ENCODE results near the gene UCP2.
A peak's percentile ranks its signal among the peaks of the same experiment; 100 is the strongest.
"Not testable (repeated sequence)": the region's sequence is repeated elsewhere in the genome, so short reads cannot be mapped to it uniquely, and the experiment has no call there.

Gene UCP2

GRCh38 chr11:73991471-73992006 lies 8.9 kb upstream of the UCP2 start:
- DNase-seq, result no peak

DNA sequence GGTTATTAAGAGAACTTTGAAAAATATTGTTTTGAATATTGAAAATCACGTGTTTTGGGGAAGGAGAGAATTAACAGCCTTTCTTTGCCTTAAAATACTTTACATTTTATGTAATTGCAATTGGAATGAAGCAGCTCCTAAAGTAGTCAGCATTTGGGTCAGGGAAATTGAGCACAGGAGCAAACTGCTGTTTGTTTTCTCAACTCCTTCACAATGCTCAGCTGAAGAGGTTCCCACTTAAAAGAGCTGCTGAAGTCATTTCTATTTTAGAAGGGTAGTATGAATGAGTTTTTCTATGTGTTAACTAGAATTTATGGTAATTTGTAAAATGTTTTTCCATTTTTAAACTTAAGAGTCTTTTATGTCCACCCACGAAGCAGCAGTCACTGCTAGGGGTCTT lies 8.1 kb upstream of the UCP2 start:
- no peak for DNase-seq

GRCh38 chr11:73989156-73989555 lies 6.5 kb upstream of the UCP2 start:
- no peak for DNase-seq

DNA sequence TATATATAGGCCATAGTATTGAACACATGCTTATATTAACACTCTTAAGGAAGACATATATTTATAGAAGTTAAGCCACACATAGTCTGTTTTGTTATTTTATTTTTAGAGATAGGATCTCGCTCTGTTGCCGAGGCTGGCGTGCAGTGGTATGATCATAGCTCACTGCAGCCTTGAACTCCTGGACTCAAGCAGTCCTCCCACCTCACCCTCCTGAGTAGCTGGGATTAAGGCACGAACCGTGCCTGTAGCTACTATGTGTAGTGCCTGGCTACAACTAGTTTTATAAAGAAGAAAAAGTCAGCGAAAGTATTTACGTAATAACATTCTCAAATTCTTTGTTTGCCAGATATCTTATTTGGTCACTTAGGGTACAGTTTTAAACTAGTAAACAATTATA lies 5.6 kb upstream of the UCP2 start:
- DNase-seq, result no peak

DNA sequence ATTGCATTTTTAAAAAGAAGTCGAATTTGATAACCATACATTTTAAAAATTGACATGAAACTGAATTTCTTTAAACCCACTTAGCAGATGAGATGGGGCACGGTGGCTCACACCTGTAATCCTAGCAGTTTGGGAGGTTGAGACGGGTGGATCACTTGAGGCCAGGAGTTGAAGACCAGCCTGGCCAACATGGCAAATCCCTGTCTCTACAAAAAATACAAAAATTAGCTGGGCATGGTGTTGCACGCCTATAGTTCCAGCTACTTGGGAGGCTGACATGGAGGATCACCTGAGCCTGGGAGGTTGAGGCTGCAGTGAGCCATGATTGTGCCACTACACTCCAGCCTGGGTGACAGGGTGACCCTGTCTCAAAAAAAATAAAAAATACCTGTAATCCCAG lies 3.0 kb upstream of the UCP2 start:
- not testable (repeated sequence) for DNase-seq

DNA sequence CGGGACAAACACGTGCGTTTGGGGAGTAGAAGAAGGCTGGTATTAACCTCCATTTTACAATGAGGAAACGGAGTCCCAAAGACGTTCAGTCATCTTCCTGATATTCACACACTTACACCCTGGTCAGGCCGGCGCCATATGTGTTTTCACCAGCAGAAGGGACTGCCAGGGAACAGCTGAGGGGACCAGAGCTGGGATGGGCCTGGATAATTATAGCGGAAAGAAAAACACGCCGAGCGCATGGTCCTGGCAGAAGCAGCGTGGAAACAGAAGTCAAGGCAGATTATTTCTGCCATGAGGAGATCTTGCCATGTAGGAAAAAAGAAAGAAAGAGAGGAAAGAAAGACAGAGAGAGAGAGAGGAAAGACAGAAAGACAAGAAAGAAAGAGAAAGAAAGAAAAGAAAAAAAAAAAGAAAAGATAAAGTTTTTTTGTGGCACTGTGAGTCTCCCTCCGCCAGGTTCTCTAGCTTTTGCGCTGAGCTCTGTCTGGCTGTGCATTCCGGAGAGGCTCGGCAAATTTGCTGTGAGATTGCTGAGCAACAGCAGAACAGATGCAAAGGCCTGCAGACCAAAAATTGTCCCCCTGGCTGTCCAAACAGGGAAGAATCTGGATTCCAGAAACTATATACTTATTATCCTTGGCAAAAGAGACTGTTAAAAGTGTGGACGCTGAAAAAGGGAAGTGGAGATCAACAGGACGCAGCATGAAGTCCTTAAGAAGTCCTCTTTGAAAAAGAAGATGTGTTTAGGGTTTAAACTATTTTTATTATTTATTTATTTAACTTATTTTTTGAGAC lies 1.3 kb upstream of the UCP2 start:
- no peak for DNase-seq

DNA sequence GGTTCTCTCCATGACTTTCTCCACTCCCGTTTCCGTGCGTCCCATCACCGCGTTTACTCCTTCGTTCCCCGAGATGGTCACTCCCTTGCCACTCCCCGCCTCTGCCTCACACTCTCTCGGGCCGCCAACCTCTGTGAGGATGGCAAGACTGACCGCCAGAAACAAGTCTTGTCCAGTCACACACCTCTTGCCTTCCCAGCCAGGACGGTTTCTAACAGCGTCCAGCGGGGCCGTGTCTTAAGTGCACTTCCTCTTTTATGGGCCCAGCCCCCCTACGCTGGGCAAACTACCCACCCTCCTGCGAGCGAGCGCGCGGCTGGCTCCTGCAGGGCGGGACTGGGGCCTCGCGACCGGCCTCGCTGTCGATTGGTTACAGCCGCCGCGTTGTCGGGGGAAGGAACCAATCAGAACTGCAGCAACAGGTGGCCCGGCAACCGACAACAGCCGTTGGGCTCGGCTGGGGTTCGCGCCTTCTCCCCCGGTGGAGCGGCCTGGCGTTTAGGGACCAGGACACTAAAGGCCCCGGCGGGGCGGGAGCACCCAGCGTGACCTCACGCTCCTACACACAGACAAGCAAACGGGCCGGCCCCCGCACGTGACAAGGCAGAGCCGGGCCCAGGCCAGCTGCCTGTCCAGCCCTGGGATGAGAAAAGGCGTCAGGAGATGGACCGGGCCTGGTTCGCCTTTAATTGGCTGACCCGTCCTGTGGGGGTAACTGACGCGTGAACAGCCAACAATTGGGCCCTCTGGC lies 522 bp upstream of the UCP2 start:
- DNase-seq, result peak; percentile 97

DNA sequence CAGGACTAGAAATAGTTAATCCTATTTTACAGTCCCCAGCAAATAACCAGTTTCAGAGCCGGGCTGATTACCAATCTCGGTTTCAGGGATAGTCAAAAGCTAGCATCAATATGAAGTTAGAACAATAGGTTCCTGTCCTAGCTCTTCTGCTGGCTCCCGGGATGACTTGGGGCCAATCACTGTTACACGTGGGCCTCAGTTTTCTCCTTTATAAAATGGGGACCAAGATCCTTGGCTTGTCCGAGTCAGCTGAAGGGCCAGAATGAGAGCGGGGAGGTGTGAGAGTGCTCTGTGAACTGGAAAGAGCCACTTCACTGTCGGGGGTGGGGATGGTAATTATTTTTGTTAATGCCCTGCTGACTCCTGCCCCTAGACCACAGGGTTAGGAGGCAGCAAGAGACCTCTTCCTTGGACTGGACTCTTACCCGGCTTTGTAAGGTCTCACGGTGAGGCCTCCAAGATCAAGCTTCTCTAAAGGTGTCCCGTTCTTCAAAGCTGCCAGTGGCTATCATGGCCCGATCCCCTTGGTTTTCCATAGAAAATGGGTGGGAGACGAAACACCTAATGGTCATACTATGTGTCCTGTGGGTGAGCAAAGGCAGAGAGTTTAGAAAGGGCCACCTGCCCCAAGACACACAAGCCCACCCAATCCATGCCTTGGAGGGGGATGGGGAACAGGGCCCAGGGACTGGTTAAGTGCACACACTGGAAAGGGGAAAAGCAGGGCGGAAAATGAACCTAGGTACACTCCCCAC lies 1.4 kb downstream of the UCP2 start:
- DNase-seq, result no peak

DNA sequence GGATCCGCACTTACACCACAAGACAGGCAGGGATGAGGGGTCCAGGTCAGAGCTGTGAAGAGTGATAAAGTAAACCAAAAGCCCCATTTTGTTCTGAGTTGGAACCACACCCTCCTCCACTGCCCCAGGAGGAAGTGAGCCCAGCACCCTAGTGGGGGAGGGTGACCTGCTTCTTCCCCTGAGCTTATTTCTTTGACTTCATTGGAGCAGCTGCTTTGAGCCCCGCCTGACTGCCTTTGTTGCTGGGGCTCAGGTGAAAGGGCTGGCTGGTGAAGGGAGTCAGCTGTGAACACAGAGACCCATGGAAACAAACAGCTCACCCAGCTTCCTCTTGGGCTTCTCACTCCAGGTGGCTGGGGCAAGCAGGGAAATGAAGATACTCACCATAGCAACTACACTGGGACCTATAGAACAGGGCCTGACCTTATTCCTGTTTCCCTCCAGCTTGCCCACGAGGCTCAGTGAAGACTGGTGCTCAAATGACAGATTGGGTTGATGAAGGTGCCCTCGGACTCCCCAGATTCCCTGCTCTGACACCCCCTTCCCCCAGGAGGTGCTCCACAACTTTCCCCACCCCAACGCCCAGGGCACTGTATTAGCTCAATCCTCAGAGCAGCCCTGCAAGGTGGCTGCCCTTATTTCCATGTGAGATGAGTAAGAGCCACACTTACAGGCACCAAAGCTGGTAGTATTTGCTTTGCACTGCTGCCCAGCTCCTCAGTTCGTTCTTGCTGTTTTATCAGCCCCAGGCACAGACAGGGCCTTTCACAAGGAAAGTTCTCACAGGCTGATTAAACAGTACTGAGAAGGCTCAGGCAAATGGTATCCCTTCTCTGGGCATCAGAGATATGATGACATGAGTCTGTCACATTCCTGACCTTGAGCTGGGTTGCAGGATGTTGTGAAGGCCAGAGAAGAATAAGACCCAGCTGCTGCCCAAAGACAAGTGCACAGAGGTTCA lies 2.4 kb downstream of the UCP2 start:
- DNase-seq, result no peak

GRCh38 chr11:73978576-73979086 lies 4.0 kb downstream of the UCP2 start:
- DNase-seq, result no peak

DNA sequence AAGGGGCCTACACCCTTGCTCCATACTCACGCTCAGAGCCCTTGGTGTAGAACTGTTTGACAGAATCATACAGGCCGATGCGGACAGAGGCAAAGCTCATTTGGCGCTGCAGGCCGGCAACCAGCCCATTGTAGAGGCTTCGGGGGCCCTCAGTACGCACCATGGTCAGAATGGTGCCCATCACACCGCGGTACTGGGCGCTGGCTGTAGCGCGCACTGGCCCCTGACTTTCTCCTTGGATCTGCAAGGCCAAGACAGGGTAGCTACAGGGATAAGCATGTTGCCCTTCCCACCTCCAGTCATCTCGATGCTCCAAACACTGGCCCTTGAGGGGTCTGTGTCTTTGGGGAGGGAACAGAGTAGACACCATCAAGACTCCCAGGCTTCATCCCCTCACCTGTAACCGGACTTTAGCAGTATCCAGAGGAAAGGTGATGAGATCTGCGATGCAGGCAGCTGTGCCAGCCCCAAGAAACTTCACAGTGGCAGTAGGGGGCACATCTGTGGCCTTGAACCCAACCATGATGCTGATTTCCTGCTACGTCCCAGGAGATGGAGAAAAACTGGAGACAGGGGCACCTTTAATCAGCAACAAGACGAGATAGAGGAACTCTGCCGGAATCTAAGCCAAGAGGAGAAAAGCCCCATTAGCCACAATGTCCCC lies 4.7 kb downstream of the UCP2 start:
- DNase-seq, result no peak

GRCh38 chr11:73976451-73977151 lies 6.0 kb downstream of the UCP2 start:
- DNase-seq, result no peak

DNA sequence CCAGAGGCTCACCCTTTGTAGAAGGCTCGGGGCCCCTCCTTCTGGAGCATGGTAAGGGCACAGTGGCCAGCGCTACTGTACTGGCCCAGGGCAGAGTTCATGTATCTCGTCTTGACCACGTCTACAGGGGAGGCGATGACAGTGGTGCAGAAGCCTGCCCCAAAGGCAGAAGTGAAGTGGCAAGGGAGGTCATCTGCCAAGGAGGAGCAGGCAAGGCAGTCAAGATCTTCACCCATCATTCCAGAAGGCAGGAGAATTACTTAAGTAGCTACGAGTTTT lies 7.2 kb downstream of the UCP2 start:
- no peak for DNase-seq

DNA sequence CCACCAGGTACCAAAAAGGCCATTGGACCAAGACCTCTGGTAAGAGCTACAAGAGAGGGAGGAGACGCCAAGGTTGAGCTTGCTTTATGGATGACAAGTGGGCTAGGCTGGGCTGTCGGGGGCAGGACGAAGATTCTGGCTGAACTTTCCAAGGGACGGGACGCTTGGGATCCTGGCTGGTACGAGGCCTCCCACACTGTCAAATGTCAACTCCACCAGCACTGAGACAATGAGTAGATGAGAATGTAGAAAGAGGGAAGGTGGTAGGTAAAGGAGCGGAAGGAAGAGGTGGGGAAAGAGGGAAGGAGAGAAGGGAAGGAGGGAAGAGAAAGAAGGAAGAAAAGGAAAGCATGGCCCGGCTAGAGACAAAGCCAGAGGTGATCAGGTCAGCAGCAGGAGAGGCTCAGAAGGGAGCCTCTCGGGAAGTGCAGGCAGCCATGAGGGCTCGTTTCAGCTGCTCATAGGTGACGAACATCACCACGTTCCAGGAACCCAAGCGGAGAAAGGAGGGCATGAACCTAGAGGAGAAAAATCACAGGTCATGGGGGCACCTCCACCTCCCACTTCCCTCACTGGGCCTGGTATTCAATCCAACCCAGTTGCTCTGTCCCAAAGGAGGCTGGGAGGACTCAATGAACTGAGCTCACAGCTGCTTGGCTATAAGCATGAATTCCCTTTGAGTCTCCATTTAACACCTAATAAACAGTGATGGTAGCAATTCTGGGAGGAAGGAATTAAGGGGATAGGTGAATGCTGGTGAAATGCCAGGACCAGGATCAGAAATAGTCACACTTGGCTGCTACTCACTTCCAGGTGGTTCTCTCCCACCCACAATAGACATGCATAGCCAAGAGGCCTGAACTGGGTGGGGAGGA lies 7.8 kb downstream of the UCP2 start:
- DNase-seq, result no peak

DNA sequence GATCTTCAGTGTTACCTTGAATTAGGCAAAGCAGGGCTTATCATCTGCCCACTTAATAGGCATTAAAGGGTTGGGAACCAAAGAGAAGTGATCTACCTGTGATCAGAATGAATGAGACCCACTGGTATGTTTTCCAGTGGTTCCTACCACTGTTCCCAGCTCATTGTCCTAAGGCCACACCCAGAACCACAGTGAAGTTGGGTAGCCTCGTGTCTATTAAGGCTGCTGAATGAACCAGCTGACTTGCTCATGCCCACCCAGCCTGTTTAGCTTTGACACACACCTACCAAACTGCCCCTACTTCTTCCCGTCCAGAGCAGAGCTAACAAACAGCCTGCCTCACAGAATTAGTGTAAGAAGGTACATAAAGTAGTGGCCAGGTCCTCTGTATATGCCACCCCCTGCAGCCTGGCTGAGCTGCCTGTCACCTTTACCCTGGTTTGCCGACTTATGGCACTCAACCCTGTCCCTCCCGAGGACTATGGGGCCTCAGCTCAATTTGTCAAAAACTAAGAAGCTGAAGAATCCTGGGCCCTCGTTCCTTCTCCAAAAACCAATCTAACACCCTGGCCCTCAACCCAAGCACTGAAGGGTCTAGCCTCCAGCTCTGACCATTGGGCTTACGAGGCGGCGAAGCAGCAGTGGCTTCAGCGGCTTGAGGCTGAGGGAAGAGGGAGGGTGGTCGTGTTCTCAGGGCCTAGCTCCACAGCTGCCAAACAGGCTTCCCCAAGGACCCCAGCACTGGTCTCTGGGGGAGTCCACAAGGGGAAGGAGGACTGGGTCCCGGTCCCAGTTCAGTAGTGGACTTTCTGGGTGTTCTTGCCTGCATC lies 9.8 kb downstream of the UCP2 start:
- DNase-seq, result no peak

GRCh38 chr11:73972187-73972586 lies 10.5 kb downstream of the UCP2 start:
- DNase-seq, result no peak

DNA sequence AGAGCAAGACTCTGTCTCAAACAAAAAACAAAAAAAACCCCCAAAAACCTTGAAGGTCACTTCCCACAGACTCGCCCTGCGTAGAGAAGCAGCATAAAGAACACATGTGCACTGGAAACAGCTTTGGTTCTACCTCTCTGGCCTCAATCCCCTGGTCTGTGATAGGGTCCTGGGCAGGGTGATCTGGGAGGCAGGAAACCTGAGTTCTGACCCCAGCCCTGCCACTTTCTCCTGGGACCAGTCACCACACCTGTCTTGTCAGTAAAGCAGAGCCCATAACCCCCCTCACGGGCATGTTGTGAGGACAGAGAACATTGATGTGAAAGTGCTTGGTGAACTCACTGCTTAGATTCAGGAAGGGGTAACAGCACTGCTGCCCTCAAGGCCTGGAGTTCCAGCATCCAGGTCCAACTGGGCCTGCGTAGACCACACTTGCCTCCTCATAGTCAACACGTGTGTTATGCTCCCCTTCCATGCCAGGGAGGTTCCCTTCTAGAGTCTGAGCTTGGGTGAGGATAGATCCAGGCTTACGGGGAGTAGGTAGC lies 11.4 kb downstream of the UCP2 start:
- no peak for DNase-seq

- no peak for DNase-seq
Observed at GRCh38 chr11:73969991-73970800, 12.4 kb downstream of the UCP2 start.
